ENCODE data around the gene PDE1A. TPM values are rescaled to one million over a fixed set of nuclear protein-coding genes. Genes with fewer than 3 reads are reported as not detected.

PDE1A gene
- total and polyA plus RNA-seq, 10 of the 15 experiments (the other 5 are each of a cell fraction or from before 2014, with no cell fraction given), result 1.1 TPM; not detected in 9

DNA sequence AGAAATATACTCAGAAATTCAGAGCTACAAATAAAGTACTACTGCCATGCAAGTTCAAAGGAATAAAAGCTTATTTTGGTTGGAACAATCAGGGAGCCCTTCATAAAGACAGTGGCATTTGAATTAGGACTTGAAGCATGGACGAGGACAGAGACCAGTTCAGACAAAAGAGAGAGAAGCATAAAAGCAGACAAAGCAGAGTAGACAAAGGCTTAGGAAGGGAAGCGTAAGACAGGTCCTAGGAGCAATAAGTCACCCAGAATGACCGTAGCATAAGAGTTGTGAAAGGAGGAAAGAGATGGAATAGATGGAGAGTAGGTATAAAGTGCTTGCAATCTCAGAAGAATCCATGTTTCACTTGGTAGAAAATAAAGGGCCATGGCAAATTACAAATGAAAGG is 14.0 kb downstream of the PDE1A start (continued):
- TF ChIP-seq, protein P1, sequence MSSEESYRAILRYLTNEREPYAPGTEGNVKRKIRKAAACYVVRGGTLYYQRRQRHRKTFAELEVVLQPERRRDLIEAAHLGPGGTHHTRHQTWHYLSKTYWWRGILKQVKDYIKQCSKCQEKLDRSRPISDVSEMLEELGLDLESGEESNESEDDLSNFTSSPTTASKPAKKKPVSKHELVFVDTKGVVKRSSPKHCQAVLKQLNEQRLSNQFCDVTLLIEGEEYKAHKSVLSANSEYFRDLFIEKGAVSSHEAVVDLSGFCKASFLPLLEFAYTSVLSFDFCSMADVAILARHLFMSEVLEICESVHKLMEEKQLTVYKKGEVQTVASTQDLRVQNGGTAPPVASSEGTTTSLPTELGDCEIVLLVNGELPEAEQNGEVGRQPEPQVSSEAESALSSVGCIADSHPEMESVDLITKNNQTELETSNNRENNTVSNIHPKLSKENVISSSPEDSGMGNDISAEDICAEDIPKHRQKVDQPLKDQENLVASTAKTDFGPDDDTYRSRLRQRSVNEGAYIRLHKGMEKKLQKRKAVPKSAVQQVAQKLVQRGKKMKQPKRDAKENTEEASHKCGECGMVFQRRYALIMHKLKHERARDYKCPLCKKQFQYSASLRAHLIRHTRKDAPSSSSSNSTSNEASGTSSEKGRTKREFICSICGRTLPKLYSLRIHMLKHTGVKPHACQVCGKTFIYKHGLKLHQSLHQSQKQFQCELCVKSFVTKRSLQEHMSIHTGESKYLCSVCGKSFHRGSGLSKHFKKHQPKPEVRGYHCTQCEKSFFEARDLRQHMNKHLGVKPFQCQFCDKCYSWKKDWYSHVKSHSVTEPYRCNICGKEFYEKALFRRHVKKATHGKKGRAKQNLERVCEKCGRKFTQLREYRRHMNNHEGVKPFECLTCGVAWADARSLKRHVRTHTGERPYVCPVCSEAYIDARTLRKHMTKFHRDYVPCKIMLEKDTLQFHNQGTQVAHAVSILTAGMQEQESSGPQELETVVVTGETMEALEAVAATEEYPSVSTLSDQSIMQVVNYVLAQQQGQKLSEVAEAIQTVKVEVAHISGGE (CRISPR knock-in tag; IDR thresholded peaks at IDR 0.05), result no peak
- TF ChIP-seq LARP7 (IDR thresholded peaks at IDR 0.05), result no peak
- TF ChIP-seq NFYB (IDR thresholded peaks at IDR 0.05; ENCODE audit: insufficient read depth, low read depth, low read length), result no peak
- no peak for TF ChIP-seq MEF2B (IDR thresholded peaks at IDR 0.05; ENCODE audit: partially characterized antibody, poor library complexity, severe bottlenecking)
- TF ChIP-seq, protein P2, sequence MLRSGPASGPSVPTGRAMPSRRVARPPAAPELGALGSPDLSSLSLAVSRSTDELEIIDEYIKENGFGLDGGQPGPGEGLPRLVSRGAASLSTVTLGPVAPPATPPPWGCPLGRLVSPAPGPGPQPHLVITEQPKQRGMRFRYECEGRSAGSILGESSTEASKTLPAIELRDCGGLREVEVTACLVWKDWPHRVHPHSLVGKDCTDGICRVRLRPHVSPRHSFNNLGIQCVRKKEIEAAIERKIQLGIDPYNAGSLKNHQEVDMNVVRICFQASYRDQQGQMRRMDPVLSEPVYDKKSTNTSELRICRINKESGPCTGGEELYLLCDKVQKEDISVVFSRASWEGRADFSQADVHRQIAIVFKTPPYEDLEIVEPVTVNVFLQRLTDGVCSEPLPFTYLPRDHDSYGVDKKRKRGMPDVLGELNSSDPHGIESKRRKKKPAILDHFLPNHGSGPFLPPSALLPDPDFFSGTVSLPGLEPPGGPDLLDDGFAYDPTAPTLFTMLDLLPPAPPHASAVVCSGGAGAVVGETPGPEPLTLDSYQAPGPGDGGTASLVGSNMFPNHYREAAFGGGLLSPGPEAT (IDR thresholded peaks at IDR 0.05; ENCODE audit: low read depth), result no peak
- TF ChIP-seq SUPT20H (IDR thresholded peaks at IDR 0.05; ENCODE audit: borderline replicate concordance, control insufficient read depth, low read depth, low read length), result no peak

DNA sequence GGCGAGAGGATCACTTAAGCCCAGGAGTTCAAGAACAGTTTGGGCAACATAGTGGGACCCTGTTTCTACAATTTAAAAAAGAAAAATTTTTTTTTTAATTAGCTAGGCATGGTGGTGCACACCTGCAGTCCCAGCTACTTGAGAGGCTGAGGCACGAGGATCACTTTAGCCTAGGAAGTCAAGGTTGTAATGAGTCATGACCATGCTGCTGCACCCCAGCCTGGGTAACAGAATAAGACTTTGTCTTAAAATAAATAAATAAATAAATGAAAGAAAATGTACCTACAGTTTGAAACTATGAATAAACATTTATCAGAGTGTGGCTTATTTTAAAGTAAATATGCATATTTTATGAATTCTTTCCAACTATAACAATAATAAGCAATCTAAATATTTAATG is 16.7 kb downstream of the PDE1A start:
- Histone ChIP-seq H4K20me1 (ENCODE audit: control insufficient read depth, insufficient read depth) (no peaks in the 10 kb centered on the region), H3K79me2 (ENCODE audit: control insufficient read depth, insufficient read depth, low read length) (no peaks in the 10 kb centered on the region), H3K4me2 (ENCODE audit: control insufficient read depth, insufficient read depth) (no peak overlapping the region), H3K9ac (ENCODE audit: control insufficient read depth, insufficient read depth, low read length) (no peak overlapping the region), H3K36me3 (ENCODE audit: control insufficient read depth in 2 of 2, insufficient read depth in 2 of 2, low read length in 1 of 2) (no peaks in the 10 kb centered on the region), H3K4me3 (no peak overlapping the region), H2AFZ (ENCODE audit: control insufficient read depth, low read depth, low read length) (no peak overlapping the region), H3K27ac (ENCODE audit: control insufficient read depth, insufficient read depth) (no peak overlapping the region), H3K27me3 (replicated peaks in 1 of 2; ENCODE audit: control insufficient read depth in 2 of 2, insufficient read depth in 2 of 2, low read length in 1 of 2) (no peaks in the 10 kb centered on the region), H3K9me3 (replicated peaks; ENCODE audit: control insufficient read depth, insufficient read depth, low read length) (no peaks in the 10 kb centered on the region), H3K4me1 (ENCODE audit: control insufficient read depth, insufficient read depth, low read length) (no peaks in the 10 kb centered on the region)
- intact Hi-C loops (cut with micrococcal nuclease; ENCODE audit: unreplicated experiment) (no loop called here), in situ Hi-C loops (cut with MboI) (no loop called here)
- DNase-seq (ENCODE audit: low read depth, low spot score) (no peak), ATAC-seq (no peak), FAIRE-seq (no peak)
- BruUV-seq (replicated peaks), result no TSS peak
- RAD21 ChIA-PET (ENCODE audit: unreplicated experiment), result no interaction called here
- WGBS (ENCODE audit: insufficient coverage, insufficient replicate concordance, low lambda C conversion rate, missing lambda C conversion rate), result 3% methylated on average over 2 of the region's 2 CpGs
- SMC1A ChIA-PET (ENCODE audit: uncharacterized antibody, unreplicated experiment), result no interaction called here
- POLR2A ChIA-PET, result no interaction called here
- CTCF ChIA-PET, result no interaction called here
- TF ChIP-seq FOXM1 (IDR thresholded peaks at IDR 0.05; ENCODE audit: low read depth, low read length) (no peak), RB1 (IDR thresholded peaks at IDR 0.05; ENCODE audit: borderline replicate concordance) (no peak), BMI1 (IDR thresholded peaks at IDR 0.05; ENCODE audit: borderline replicate concordance) (no peak), NR2C2 (IDR thresholded peaks at IDR 0.05; ENCODE audit: borderline replicate concordance, control insufficient read depth, insufficient read length, low read depth) (no peak), POLR2AphosphoS2 (IDR thresholded peaks at IDR 0.05; ENCODE audit: low read depth, low read length) (no peak), ZNF217 (IDR thresholded peaks at IDR 0.05) (no peak), EED (IDR thresholded peaks at IDR 0.05; ENCODE audit: low read depth) (no peak), FOXK2 (IDR thresholded peaks at IDR 0.05) (no peak), DPF2 (IDR thresholded peaks at IDR 0.05) (no peak), BRCA1 (IDR thresholded peaks at IDR 0.05; ENCODE audit: low read depth, low read length) (no peak), GATAD2B (conservative IDR thresholded peaks at IDR 0.05; ENCODE audit: low read depth) (no peak), SREBF2 (IDR thresholded peaks at IDR 0.05; ENCODE audit: low read length) (no peak), STAT1 (conservative IDR thresholded peaks at IDR 0.05) (no peak)

Data from GM12878 (cell line).